Measurements from ENCODE around the gene MUC6.

- TF ChIP-seq POLR2A (IDR thresholded peaks at IDR 0.05) (no peak), CTCF (IDR thresholded peaks at IDR 0.05 in 4 of 5, conservative IDR thresholded peaks at IDR 0.05 in 1 of 5) (no peak)
Observed at GRCh38 chr11:1026641-1027482, 9.7 kb downstream of the MUC6 start.
